ENCODE data around the gene ACTMAP.
A peak's percentile ranks its signal among the peaks of the same experiment; 100 is the strongest.
"Not testable (repeated sequence)": the region's sequence is repeated elsewhere in the genome, so short reads cannot be mapped to it uniquely, and the experiment has no call there.

ACTMAP gene

DNA sequence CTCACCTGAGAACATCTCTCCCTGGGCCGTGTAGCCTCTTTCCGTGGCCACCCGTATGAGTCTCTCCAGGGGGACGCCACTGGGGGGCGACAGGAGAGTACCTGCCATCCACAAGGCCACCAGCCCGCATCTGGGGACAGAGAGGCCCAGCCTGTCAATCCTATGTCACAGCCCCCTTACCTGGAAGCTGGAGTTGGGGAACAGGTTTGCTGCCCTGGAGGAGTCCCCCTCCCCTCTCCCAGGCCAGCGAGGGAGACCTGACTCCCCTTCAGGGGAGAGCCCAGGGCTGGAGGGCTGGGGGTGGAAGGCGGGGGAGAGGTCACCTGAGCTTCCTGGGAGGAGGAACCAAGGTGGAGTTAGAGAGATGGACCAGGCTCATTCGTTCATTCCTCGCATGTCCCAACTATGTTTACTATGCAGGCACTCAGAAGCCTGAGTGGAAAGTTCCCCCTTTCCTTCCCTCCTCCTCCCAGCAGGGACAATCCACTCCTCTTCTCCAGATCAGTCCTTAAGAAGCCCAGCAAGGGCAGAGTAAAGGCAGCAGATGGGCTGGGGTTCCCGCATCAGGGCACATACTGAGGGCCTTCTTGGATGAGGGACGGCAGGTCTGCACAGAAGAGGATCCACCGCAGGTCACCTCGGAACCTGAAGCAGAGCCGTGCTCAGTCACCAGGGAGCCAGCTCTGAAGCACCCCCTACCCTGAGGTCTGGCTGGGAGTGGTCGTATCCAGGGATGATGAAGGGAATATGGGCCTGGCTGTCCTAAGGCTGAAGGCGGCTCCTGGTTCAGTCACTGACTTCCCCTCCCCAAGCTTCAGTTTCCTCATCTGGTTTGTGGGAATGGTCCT lies 5.5 kb downstream of the ACTMAP start:
- DNase-seq, result peak in 1 of 56 donors; percentile 15

DNA sequence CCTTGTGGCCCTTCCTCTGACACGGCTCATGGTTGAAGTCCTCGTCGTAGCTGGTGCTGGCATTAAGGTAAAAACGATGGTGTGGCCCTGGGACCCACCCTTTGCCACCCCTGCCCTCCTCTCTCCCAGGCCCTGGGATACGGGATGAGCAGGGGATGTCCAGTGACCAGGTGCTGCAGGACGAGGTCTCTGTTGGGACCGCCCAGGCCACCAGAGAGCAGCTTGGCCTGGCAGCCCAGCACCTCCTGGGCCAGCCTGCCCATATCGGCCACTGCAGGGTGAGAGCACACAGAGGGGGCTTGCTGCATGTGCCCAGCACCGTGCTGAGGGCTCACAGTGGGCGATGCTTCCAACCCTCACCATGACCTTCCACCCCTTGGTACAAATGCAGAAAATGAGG lies 6.4 kb downstream of the ACTMAP start:
- DNase-seq, result no peak

DNA sequence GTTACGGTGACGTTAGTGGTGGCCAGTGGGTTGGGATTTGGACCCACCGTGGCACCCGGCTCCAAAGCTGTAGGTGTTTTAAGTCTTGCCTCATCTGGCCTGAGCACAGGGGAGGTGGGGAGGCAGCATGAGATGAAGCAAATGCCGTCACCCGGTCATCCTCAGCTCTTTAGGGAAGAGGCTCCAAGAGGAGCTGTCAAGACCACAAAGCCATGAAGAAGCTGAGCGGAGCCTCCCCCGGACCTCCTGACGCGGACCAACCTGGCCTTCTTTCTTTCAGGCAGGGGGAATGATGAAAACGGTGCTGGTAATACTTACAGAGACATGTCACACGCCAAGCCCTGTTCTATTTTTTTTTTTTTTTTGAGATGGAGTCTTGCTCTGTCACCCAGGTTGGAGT lies 7.4 kb downstream of the ACTMAP start:
- no peak for DNase-seq

DNA sequence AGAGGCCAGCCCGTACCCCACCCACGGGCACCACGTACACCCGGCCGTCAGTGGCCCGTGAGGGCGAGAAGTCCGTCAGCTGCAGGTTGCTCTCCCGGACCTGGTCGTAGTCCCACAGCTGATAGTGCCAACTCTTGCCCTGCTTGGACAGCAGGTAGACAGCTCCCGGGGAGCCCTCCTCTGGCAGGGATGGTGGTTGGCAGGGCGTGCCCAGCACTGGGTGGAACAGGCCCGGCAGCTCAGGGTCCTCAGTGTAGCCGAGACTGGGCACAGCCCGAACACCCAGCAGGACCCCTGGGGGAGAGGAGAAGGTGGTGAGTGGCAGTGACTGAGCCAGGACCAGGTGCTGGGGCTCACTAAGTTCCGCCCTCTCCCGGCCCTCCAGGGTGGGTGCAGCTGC lies 7.8 kb downstream of the ACTMAP start:
- no peak for DNase-seq

GRCh38 chr19:40741527-40742390 lies 8.5 kb downstream of the ACTMAP start:
- no peak for DNase-seq

DNA sequence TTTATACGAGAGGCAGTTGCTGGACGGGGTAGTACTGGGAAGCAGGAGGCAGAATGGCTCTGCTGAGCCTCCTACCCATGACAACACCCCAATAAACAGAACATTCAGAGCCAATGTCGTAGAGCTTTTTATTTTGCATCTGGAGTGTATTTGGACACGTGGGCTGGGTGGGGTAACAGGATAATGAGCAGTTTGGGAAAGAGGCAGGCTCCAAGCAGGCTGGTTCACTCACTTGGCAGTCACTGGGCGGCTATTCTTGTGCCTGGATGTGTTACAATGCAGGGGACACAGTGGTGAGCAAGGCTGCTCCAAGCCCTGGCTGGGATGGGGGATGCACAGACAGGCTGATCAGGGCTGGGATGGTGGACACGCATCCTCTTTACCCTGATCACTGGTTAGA lies 9.5 kb downstream of the ACTMAP start:
- peak in 43 of 56 donors; percentile 8 to 86 (median 58) for DNase-seq

GRCh38 chr19:40739871-40740703 lies 10.2 kb downstream of the ACTMAP start:
- DNase-seq, result peak in 1 of 56 donors; percentile 38

- DNase-seq, result no peak
Measured at GRCh38 chr19:40739030-40739839, 11.0 kb downstream of the ACTMAP start.

GRCh38 chr19:40737102-40737644 lies 13.1 kb downstream of the ACTMAP start:
- DNase-seq, result no peak

DNA sequence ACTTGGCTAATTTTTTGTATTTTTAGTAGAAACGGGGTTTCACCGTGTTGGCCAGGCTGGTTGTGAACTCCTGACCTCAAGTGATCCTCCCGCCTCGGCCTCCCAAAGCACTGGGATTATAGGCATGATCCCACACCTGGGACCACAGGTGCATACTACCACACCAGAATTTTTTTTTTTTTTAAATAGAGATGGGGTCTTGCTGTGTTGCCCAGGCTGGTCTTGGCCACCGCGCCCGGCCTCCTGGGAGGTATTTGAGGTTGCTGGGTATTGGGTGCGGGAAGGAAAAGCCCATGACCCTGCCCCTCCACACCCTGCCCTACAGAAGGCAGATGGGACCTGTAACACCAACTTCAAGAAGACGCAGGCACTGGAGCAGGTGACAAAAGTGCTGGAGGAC lies 13.6 kb downstream of the ACTMAP start:
- DNase-seq, result no peak

- no peak for DNase-seq
Measured at GRCh38 chr19:40735013-40735771, 15.1 kb downstream of the ACTMAP start.

- DNase-seq, result no peak
Measured at GRCh38 chr19:40733149-40733548, 17.1 kb downstream of the ACTMAP start.

DNA sequence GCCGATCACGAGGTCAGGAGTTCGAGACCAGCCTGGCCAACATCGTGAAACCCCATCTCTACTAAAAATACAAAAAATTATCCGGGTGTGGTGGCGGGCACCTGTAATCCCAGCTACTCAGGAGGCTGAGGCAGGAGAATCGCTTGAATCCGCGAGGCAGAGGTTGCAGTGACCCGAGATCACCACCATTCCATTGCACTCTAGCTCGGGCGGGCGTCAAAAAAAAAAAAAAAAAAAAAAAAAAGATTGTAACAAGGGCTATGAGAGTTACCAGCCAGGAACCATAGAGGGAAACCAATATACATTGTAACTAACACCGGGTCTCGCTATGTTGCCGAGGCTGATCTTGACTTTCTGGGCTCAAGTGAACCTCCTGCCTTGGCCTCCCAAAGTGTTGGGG lies 18.0 kb downstream of the ACTMAP start:
- not testable (repeated sequence) for DNase-seq

DNA sequence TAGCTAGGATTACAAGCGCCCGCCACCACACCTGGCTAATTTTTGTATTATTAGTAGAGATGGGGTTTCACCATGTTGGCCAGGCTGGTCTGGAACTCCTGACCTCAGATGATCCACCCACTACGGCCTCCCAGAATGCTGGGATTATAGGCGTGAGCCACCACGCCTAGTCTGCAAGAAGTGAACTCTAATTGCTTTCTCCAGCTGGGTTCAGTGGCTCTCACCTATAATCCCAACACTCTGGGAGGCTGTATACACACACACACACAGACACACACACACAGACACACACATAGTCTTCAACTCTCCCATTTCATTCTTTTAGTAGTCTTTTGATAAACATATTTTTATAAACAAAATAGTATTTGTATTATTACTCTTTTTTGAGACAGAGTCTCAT lies 20.2 kb downstream of the ACTMAP start:
- not testable (repeated sequence) for DNase-seq

GRCh38 chr19:40726279-40726678 lies 24.0 kb downstream of the ACTMAP start:
- no peak for DNase-seq

DNA sequence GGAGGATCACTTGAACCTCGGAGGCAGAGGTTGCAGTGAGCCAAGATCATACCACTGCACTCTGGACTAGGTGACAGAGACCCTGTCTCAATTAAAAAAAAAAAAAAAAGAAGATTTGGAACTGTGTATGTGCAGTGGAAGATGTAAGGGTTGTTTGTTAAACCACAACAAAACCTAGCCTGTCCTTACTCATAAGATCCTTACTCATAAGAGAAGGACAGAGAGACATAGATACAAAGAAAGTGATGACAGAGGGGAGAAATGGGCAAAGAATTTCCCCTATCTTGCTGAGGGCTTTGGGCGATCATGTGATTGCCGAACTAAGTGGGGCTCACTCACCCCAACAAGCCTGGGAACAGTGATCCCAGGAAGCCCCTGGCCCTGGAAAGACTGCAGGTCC lies 25.4 kb downstream of the ACTMAP start:
- DNase-seq, result no peak

GRCh38 chr19:40724315-40724714 lies 26.0 kb downstream of the ACTMAP start:
- DNase-seq, result no peak

- no peak for DNase-seq
Measured at GRCh38 chr19:40723661-40724254, 26.5 kb downstream of the ACTMAP start.

Measured in amygdala (tissue), 56 donors.